Measurements from ENCODE around the gene PER2.

PER2 gene

GRCh38 chr2:238244151-238244550 lies 44.3 kb downstream of the PER2 start:
- Histone ChIP-seq H3K27ac (ENCODE audit: low read depth, low read length) (no peak overlapping the region), H3K4me2 (ENCODE audit: low read length) (no peak overlapping the region), H3K4me3 (ENCODE audit: low read length) (no peak overlapping the region), H4K20me1 (ENCODE audit: control insufficient read depth, insufficient read depth, low read depth, low read length) (no peaks in the 10 kb centered on the region), H3K4me1 (ENCODE audit: control insufficient read depth, low read length) (peaks cover 8% of the 10 kb centered on the region), H3F3A (ENCODE audit: control insufficient read depth, insufficient read depth) (peaks cover 14% of the 10 kb centered on the region), H3K9me3 (ENCODE audit: control insufficient read depth, insufficient read depth, low read length) (no peaks in the 10 kb centered on the region; the same call in 1 of the 2 replicates), H3K27me3 (ENCODE audit: control insufficient read depth, low read length) (peaks cover 4% of the 10 kb centered on the region), H3K79me2 (ENCODE audit: control insufficient read depth, low read length) (no peaks in the 10 kb centered on the region), H3K9me2 (replicated peaks; ENCODE audit: control insufficient read depth, low read length) (no peaks in the 10 kb centered on the region), H3K36me3 (ENCODE audit: control insufficient read depth, low read length) (peaks cover 9% of the 10 kb centered on the region)
- TF ChIP-seq EZH2phosphoT487 (IDR thresholded peaks at IDR 0.05; ENCODE audit: borderline replicate concordance, low read length): no peak
- TF ChIP-seq CTCF (IDR thresholded peaks at IDR 0.05; ENCODE audit: low read depth, low read length, poor library complexity, severe bottlenecking): no peak

DNA sequence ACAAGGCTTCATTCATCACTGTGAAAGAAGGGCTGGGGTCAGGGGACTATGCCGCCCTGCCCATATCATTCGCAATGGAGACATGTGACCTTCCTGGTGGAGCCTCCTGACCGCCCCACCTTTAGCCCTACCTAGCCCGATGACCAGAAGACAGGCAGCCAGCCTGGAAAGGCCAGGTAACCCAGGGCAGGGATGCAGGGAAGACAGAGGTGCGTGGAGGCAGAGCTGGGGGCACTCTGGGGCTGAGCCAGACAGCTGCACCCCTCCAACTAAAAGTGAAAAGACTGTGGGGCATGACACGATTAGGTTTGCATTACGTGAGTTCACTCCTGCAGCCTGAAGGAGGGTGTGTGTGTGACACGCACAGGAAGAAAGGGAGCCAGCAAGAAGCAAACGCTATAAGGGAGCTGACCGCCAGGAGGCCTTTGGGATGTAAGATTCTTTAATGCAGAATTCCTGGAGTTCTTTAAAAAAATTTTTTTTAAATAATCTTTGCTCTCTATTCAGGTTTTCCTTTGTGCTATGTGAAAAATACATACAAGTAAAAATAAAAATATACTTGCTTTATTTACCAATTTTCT lies 44.8 kb downstream of the PER2 start:
- Histone ChIP-seq H3K27me3 (ENCODE audit: control insufficient read depth, low read length) (peaks cover 9% of the 10 kb centered on the region), H3K4me1 (ENCODE audit: control insufficient read depth, low read length) (peaks cover 12% of the 10 kb centered on the region), H3K4me3 (ENCODE audit: low read length) (no peak overlapping the region), H3K79me2 (ENCODE audit: control insufficient read depth, low read length) (no peaks in the 10 kb centered on the region), H3K9me3 (ENCODE audit: control insufficient read depth, insufficient read depth, low read length) (no peaks in the 10 kb centered on the region; the same call in 1 of the 2 replicates), H4K20me1 (ENCODE audit: control insufficient read depth, insufficient read depth, low read depth, low read length) (no peaks in the 10 kb centered on the region), H3K4me2 (ENCODE audit: low read length) (no peak overlapping the region), H3F3A (ENCODE audit: control insufficient read depth, insufficient read depth) (peaks cover 14% of the 10 kb centered on the region), H3K36me3 (ENCODE audit: control insufficient read depth, low read length) (peaks cover 9% of the 10 kb centered on the region), H3K9me2 (replicated peaks; ENCODE audit: control insufficient read depth, low read length) (no peaks in the 10 kb centered on the region), H3K27ac (ENCODE audit: low read depth, low read length) (no peak overlapping the region)
- TF ChIP-seq EZH2phosphoT487 (IDR thresholded peaks at IDR 0.05; ENCODE audit: borderline replicate concordance, low read length) (no peak), CTCF (IDR thresholded peaks at IDR 0.05; ENCODE audit: low read depth, low read length, poor library complexity, severe bottlenecking) (no peak)

DNA sequence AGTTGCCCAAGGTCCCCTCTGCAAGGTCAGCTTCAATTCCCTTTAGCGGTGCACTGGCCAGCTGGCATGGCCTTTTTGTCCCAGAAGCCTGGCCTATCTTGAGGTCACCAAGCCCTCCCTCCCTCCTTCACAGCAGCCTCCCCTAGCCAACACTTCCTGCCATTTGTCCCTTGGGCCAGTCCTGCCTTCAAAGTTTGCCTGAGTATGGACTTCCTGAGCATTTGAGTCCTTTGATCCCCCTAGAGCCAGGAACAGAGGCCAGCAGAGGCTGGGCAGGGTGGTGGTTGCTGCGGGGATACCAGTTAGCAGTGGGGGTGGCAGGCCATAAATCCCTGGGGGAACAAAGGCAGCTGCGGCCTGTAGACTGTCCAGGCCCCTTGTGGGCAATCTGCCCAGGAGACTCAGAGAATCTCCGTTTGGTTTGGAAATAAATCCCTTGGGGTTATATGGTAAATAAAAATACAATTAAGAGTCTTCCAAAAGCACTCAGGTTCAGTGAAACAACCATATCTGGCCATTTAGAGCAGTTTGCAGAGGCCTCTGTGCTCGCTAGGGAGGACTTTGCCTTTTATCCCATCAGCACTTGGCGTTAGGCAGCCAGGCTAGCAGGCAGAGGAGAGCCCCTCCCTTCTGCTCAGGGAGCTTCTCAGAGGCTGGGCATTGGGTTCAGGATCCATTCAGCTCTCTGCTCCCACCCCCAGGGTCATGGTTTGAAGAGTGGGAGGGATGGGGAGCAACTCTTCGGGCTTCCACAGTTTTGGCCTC lies 45.5 kb downstream of the PER2 start:
- no peak for TF ChIP-seq EZH2phosphoT487 (IDR thresholded peaks at IDR 0.05; ENCODE audit: borderline replicate concordance, low read length)
- no peak for TF ChIP-seq CTCF (IDR thresholded peaks at IDR 0.05; ENCODE audit: low read depth, low read length, poor library complexity, severe bottlenecking)
- H4K20me1 ChIP-seq (ENCODE audit: control insufficient read depth, insufficient read depth, low read depth, low read length): no peaks in the 10 kb centered on the region
- H3K4me1 ChIP-seq (ENCODE audit: control insufficient read depth, low read length): peaks cover 12% of the 10 kb centered on the region
- H3K9me3 ChIP-seq (ENCODE audit: control insufficient read depth, insufficient read depth, low read length): no peaks in the 10 kb centered on the region; the same call in 1 of the 2 replicates
- H3K79me2 ChIP-seq (ENCODE audit: control insufficient read depth, low read length): no peaks in the 10 kb centered on the region
- no peaks in the 10 kb centered on the region for H3K9me2 ChIP-seq (replicated peaks; ENCODE audit: control insufficient read depth, low read length)
- H3K36me3 ChIP-seq (ENCODE audit: control insufficient read depth, low read length): peaks cover 9% of the 10 kb centered on the region
- H3K4me3 ChIP-seq (ENCODE audit: low read length): no peak overlapping the region
- H3K27me3 ChIP-seq (ENCODE audit: control insufficient read depth, low read length): peaks cover 16% of the 10 kb centered on the region
- no peak overlapping the region for H3K4me2 ChIP-seq (ENCODE audit: low read length)
- H3K27ac ChIP-seq (ENCODE audit: low read depth, low read length): no peak overlapping the region
- peaks cover 18% of the 10 kb centered on the region for H3F3A ChIP-seq (ENCODE audit: control insufficient read depth, insufficient read depth)
